OCI-LY7 (cell line): ENCODE results near the gene CTNNA3. TPM values are rescaled to one million over a fixed set of nuclear protein-coding genes. Genes with fewer than 3 reads are reported as not detected.

Experiments
- BruUV-seq: library from RNA; stranded (reverse); fragments of 400-500 nt; replicated peaks from 2 replicates; lab custom pipeline; 2021; lab: Mats Ljungman, UMichigan
- CTCF ChIA-PET: fragments of 300-600 bp; sonication (Branson Sonifier 250); formaldehyde crosslinking; loops from one replicate; lab custom pipeline; 2022; ENCODE audit warnings: antibody characterized with exemption; ENCODE audit not compliant: unreplicated experiment; lab: Charles Lee
- POLR2A ChIA-PET: fragments of 300-600 bp; sonication (Branson Sonifier 250); formaldehyde crosslinking; loops from one replicate; lab custom pipeline; 2022; ENCODE audit warnings: antibody characterized with exemption; lab: Charles Lee
- DNase-seq: peaks from one replicate; pipeline ENCODE4 v3.0.0-alpha.2; 2015; ENCODE audit warnings: low spot score
- H2AFZ ChIP-seq: fragments of 200-600 bp; sonication (generic), shearing (Covaris generic); 2 replicates; pipeline ENCODE4 v1.6.1; 2014; ENCODE audit warnings: mild to moderate bottlenecking, antibody characterized with exemption, low read length, moderate library complexity
- H3K27ac ChIP-seq: fragments of 200-600 bp; sonication (generic); 2 replicates; pipeline ENCODE4 v1.5.1; 2014; ENCODE audit warnings: mixed run types, low read depth, mild to moderate bottlenecking, moderate library complexity, low read length, inconsistent platforms; ENCODE audit not compliant: poor library complexity, severe bottlenecking
- H3K36me3 ChIP-seq: fragments of 200-600 bp; sonication (generic); 2 replicates; pipeline ENCODE4 v1.6.1; 2014; ENCODE audit warnings: mild to moderate bottlenecking, antibody characterized with exemption, low read length, moderate library complexity, mixed read lengths; ENCODE audit not compliant: insufficient read depth
- H3K4me1 ChIP-seq: fragments of 200-600 bp; sonication (generic); 2 replicates; pipeline ENCODE4 v1.5.1; 2014; ENCODE audit warnings: mild to moderate bottlenecking, low read length; ENCODE audit not compliant: insufficient read depth, poor library complexity, severe bottlenecking
- H3K4me2 ChIP-seq: fragments of 200-600 bp; sonication (generic); 2 replicates; pipeline ENCODE4 v1.6.1; 2014; ENCODE audit warnings: mild to moderate bottlenecking, low read length
- H3K4me3 ChIP-seq: fragments of 200-600 bp; sonication (generic); 2 replicates; pipeline ENCODE4 v1.5.1; 2014; ENCODE audit warnings: mild to moderate bottlenecking, low read depth, low read length; ENCODE audit not compliant: poor library complexity, severe bottlenecking
- H3K79me2 ChIP-seq: fragments of 200-600 bp; sonication (generic); 2 replicates; pipeline ENCODE4 v1.6.1; 2016; ENCODE audit warnings: low read depth, mild to moderate bottlenecking, low read length, moderate library complexity, mixed read lengths; ENCODE audit not compliant: insufficient read depth
- H3K9me2 ChIP-seq: fragments of 200-600 bp; sonication (generic); 2 replicates; pipeline ENCODE4 v1.6.1; 2016; ENCODE audit warnings: mild to moderate bottlenecking, low read length, mixed read lengths; ENCODE audit not compliant: insufficient read depth
- H3K9me3 ChIP-seq: fragments of 200-600 bp; sonication (generic); 2 replicates; pipeline ENCODE4 v1.6.1; 2014; ENCODE audit warnings: mild to moderate bottlenecking, mixed run types, low read length, mixed read lengths
- H4K20me1 ChIP-seq: fragments of 200-600 bp; sonication (generic); 2 replicates; pipeline ENCODE4 v1.6.1; 2014; ENCODE audit warnings: mild to moderate bottlenecking, antibody characterized with exemption, low read length, moderate library complexity, mixed read lengths; ENCODE audit not compliant: insufficient read depth
- CTCF ChIP-seq: fragments of 200-600 bp; sonication (generic); conservative IDR thresholded peaks from 2 replicates; pipeline ENCODE4 v1.5.1; 2014; ENCODE audit warnings: mild to moderate bottlenecking, antibody characterized with exemption, low read length, moderate library complexity, mixed read lengths
- EZH2phosphoT487 ChIP-seq: fragments of 200-600 bp; sonication (generic); IDR thresholded peaks from 2 replicates; pipeline ENCODE4 v1.6.1; 2018; ENCODE audit warnings: low read depth, borderline replicate concordance, mild to moderate bottlenecking, mixed run types, antibody characterized with exemption, low read length, moderate library complexity, mixed read lengths
- intact Hi-C: fragments of 100-400 bp; cut with micrococcal nuclease; formaldehyde crosslinking; loops from one replicate; pipeline ENCODE4 v1.10.0; 2022; ENCODE audit not compliant: unreplicated experiment
- total RNA-seq, 2 experiments: library from RNA; depleted of rRNA in 1 of 2; stranded (reverse); fragments of >200 nt in 1 of 2; shearing (Covaris generic) in 1 of 2; gene quantifications; 2 replicates each; pipeline ENCODE4 v1.2.3, GENCODE V29; 2014 to 2022

The CTNNA3 gene
- total RNA-seq, 2 experiments from 2014 or later = not detected

GRCh38 chr10:67549390-67549789 lies 146.6 kb downstream of the CTNNA3 start:
- Histone ChIP-seq H3K27ac (no peak overlapping the region), H3K36me3 (no peaks in the 10 kb centered on the region), H3K79me2 (no peaks in the 10 kb centered on the region), H4K20me1 (no peaks in the 10 kb centered on the region), H3K4me3 (no peak overlapping the region), H3K9me3 (no peaks in the 10 kb centered on the region), H2AFZ (no peak overlapping the region), H3K4me1 (no peaks in the 10 kb centered on the region), H3K9me2 (no peaks in the 10 kb centered on the region), H3K4me2 (no peak overlapping the region)
- ChIA-PET CTCF (no interaction called here), POLR2A (interaction anchor here (0.7 to 1.6 kb wide), 4 partner anchors 11 to 1870 kb away, joined by 3 to 5 read pairs (median 4); no protein-coding TSS in a partner anchor)
- no TSS peak for BruUV-seq
- intact Hi-C loops = no loop called here
- no peak for DNase-seq
- no peak for TF ChIP-seq EZH2phosphoT487
- no peak for TF ChIP-seq CTCF

DNA sequence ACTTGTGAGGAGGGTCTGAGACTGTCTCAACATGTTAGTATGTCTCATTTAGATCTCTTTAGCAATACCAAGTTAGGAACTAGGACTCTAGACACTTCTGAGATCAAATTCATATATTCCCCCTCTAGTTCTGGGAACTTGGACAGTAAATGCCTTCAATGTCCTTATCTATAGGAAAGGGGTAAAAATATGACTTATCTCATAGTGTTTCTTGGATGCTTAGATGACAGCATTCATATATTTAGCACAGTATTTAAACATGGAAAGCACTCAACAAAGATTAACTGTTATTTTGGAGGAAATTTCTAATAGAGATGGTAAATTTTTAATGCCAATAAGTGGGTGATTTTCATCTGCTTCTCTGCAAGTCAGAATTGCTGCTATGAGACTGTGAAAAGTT lies 154.6 kb downstream of the CTNNA3 start:
- no peak for DNase-seq
- Histone ChIP-seq H4K20me1 (no peaks in the 10 kb centered on the region), H3K27ac (no peak overlapping the region), H3K4me1 (no peaks in the 10 kb centered on the region), H3K4me3 (no peak overlapping the region), H3K4me2 (no peak overlapping the region), H3K9me3 (no peaks in the 10 kb centered on the region), H2AFZ (no peak overlapping the region), H3K9me2 (no peaks in the 10 kb centered on the region), H3K36me3 (no peaks in the 10 kb centered on the region), H3K79me2 (no peaks in the 10 kb centered on the region)
- BruUV-seq = no TSS peak
- CTCF ChIA-PET = no interaction called here
- POLR2A ChIA-PET = no interaction called here
- no peak for TF ChIP-seq EZH2phosphoT487
- TF ChIP-seq CTCF = no peak
- intact Hi-C loops = no loop called here

GRCh38 chr10:67539312-67539711 lies 156.7 kb downstream of the CTNNA3 start:
- Histone ChIP-seq H3K4me1 (no peaks in the 10 kb centered on the region), H3K9me3 (no peaks in the 10 kb centered on the region), H3K79me2 (no peaks in the 10 kb centered on the region), H3K4me3 (no peak overlapping the region), H4K20me1 (no peaks in the 10 kb centered on the region), H3K9me2 (no peaks in the 10 kb centered on the region), H3K27ac (no peak overlapping the region), H2AFZ (no peak overlapping the region), H3K4me2 (no peak overlapping the region), H3K36me3 (no peaks in the 10 kb centered on the region)
- DNase-seq = no peak
- BruUV-seq = no TSS peak
- TF ChIP-seq EZH2phosphoT487 (no peak), CTCF (no peak)
- CTCF ChIA-PET = no interaction called here
- POLR2A ChIA-PET = interaction anchor here (1.3 to 1.4 kb wide), 2 partner anchors 8 to 12 kb away, joined by 3 read pairs; no protein-coding TSS in a partner anchor
- intact Hi-C loops = no loop called here
